Liver (tissue), 9 donors: ENCODE data around the gene SHB. TPM values are rescaled to one million over a fixed set of nuclear protein-coding genes. Genes with fewer than 3 reads are reported as not detected.
A peak's percentile ranks its signal among the peaks of the same experiment; 100 is the strongest.

Experiments used
- DNase-seq: peaks from one replicate; pipeline ENCODE4 v3.0.0-alpha.2; 2017; ENCODE audit warnings: low spot score
- H3K27ac ChIP-seq, 2 donors: one replicate each; pipeline ENCODE4 v1.7.0; 2013; ENCODE audit warnings: inconsistent platforms in 2 of 2, low read length in 2 of 2, control low read depth in 1 of 2, low read depth in 1 of 2, mild to moderate bottlenecking in 1 of 2
- H3K27me3 ChIP-seq, 4 donors: one replicate each; pipeline versions ENCODE4 v1.6.1 to v1.7.0; 2013; ENCODE audit warnings: low read length in 3 of 4, inconsistent platforms in 1 of 4, mild to moderate bottlenecking in 1 of 4, moderate library complexity in 1 of 4; ENCODE audit not compliant: control insufficient read depth in 4 of 4, insufficient read depth in 4 of 4
- H3K36me3 ChIP-seq, 4 donors: one replicate each; pipeline versions ENCODE4 v1.6.1 to v1.7.0; 2013; ENCODE audit warnings: low read length in 3 of 4, mild to moderate bottlenecking in 3 of 4, low read depth in 1 of 4, moderate library complexity in 1 of 4; ENCODE audit not compliant: control insufficient read depth in 4 of 4, insufficient read depth in 3 of 4
- H3K4me1 ChIP-seq, 4 donors: one replicate each; pipeline versions ENCODE4 v1.6.1 to v1.7.0; 2013; ENCODE audit warnings: low read length in 3 of 4, mild to moderate bottlenecking in 3 of 4, moderate library complexity in 1 of 4; ENCODE audit not compliant: control insufficient read depth in 4 of 4, insufficient read depth in 4 of 4
- H3K4me3 ChIP-seq, 3 donors: one replicate each; pipeline versions ENCODE4 v1.6.1 to v1.7.0; 2013; ENCODE audit warnings: low read length in 3 of 3, control low read depth in 1 of 3, low read depth in 1 of 3, mild to moderate bottlenecking in 1 of 3
- H3K9ac ChIP-seq, 2 donors: one replicate each; pipeline ENCODE4 v1.7.0; 2013; ENCODE audit warnings: low read length in 2 of 2, mild to moderate bottlenecking in 2 of 2, moderate library complexity in 2 of 2, control low read depth in 1 of 2, low read depth in 1 of 2
- H3K9me3 ChIP-seq, 4 donors: one replicate each; pipeline versions ENCODE4 v1.6.1 to v1.7.0; 2013; ENCODE audit warnings: low read length in 3 of 4; ENCODE audit not compliant: control insufficient read depth in 4 of 4
- EGR1 ChIP-seq, 2 donors: IDR thresholded peaks; 2 replicates each; pipeline ENCODE4 v1.6.1; 2016 to 2018; ENCODE audit warnings: antibody characterized with exemption in 2 of 2, low read depth in 2 of 2
- FOXA1 ChIP-seq: IDR thresholded peaks from 2 replicates; pipeline ENCODE4 v1.6.1; 2016; ENCODE audit warnings: antibody characterized with exemption
- FOXA2 ChIP-seq: IDR thresholded peaks from 2 replicates; pipeline ENCODE4 v1.6.1; 2016; ENCODE audit warnings: antibody characterized with exemption
- GABPA ChIP-seq, 2 donors: IDR thresholded peaks in 1 of 2; conservative IDR thresholded peaks in 1 of 2; 2 replicates each; pipeline ENCODE4 v1.6.1; 2016; ENCODE audit warnings: antibody characterized with exemption in 2 of 2, mild to moderate bottlenecking in 1 of 2, moderate library complexity in 1 of 2
- HNF4A ChIP-seq, 2 donors: conservative IDR thresholded peaks; 2 replicates each; pipeline ENCODE4 v1.6.1; 2016; ENCODE audit warnings: antibody characterized with exemption in 2 of 2, mild to moderate bottlenecking in 2 of 2
- HNF4G ChIP-seq: IDR thresholded peaks from 2 replicates; pipeline ENCODE4 v1.6.1; 2016; ENCODE audit warnings: antibody characterized with exemption
- JUND ChIP-seq, 2 donors: IDR thresholded peaks; 2 replicates each; pipeline ENCODE4 v1.6.1; 2016; ENCODE audit warnings: antibody characterized with exemption in 2 of 2
- NR2F2 ChIP-seq: IDR thresholded peaks from 2 replicates; pipeline ENCODE4 v1.6.1; 2016; ENCODE audit warnings: antibody characterized with exemption
- RAD21 ChIP-seq, 2 donors: IDR thresholded peaks; 2 replicates each; pipeline ENCODE4 v1.6.1; 2016; ENCODE audit warnings: antibody characterized with exemption in 2 of 2, mild to moderate bottlenecking in 2 of 2
- RXRA ChIP-seq, 2 donors: IDR thresholded peaks; 2 replicates each; pipeline ENCODE4 v1.6.1; 2017 to 2018; ENCODE audit warnings: antibody characterized with exemption in 2 of 2, mild to moderate bottlenecking in 1 of 2
- SP1 ChIP-seq: IDR thresholded peaks from 2 replicates; pipeline ENCODE4 v1.6.1; 2018; ENCODE audit warnings: antibody characterized with exemption, mild to moderate bottlenecking
- TAF1 ChIP-seq: conservative IDR thresholded peaks from 2 replicates; pipeline ENCODE4 v1.6.1; 2016; ENCODE audit warnings: antibody characterized with exemption, mild to moderate bottlenecking
- YY1 ChIP-seq: IDR thresholded peaks from 2 replicates; pipeline ENCODE4 v1.6.1; 2016; ENCODE audit warnings: antibody characterized with exemption, mild to moderate bottlenecking
- WGBS: extraction: QIAGEN DNeasy Blood & Tissue Kit; methylation state at CpG from one replicate; pipeline ENCODE4 v1.1.7; 2013; 5-methylcytosine and 5-hydroxymethylcytosine counted together
- polyA plus RNA-seq, 2 donors: library from polyadenylated mRNA; stranded (reverse) in 1 of 2; unstranded in 1 of 2; fragments of 200-250 nt in 1 of 2; fragments of >200 nt in 1 of 2; fragmentation: Nextera tagmentation in 1 of 2; extraction: Ambion mirVana in 1 of 2; gene quantifications; one replicate each; pipeline versions ENCODE4 v1.2.1 to v1.2.3, GENCODE V29; 2013 to 2015
- total RNA-seq, 2 donors: library from RNA; depleted of rRNA; stranded (reverse); fragments of >200 nt; gene quantifications; one replicate each; pipeline ENCODE4 v1.2.3, GENCODE V29; 2014
- TF ChIP-seq, protein P1 (sequence below): IDR thresholded peaks from 2 replicates; pipeline ENCODE4 v1.6.1; 2016; ENCODE audit warnings: antibody characterized with exemption
- TF ChIP-seq, protein P2 (sequence below): IDR thresholded peaks from 2 replicates; pipeline ENCODE4 v1.6.1; 2016; ENCODE audit warnings: antibody characterized with exemption, mild to moderate bottlenecking
- TF ChIP-seq, protein P3 (sequence below): fragments of 150-350 bp; IDR thresholded peaks from 2 replicates; pipeline ENCODE4 v1.5.1; 2017; ENCODE audit warnings: improper control_type of control experiment, low read depth, low read length; ENCODE audit not compliant: missing input control
- TF ChIP-seq, protein P4 (sequence below): IDR thresholded peaks from 2 replicates; pipeline ENCODE4 v1.6.1; 2016; ENCODE audit warnings: antibody characterized with exemption
- TF ChIP-seq, protein P5 (sequence below): IDR thresholded peaks from 2 replicates; pipeline ENCODE4 v1.6.1; 2016; ENCODE audit warnings: antibody characterized with exemption
- donor health status: healthy.
- donor health status: healthy.
- donor health status: healthy.
- donor health status: healthy.
- donor health status: healthy.

Gene SHB
- total and polyA plus RNA-seq, 4 donors, result 3.4 to 17.3 (median 7.0) TPM

DNA sequence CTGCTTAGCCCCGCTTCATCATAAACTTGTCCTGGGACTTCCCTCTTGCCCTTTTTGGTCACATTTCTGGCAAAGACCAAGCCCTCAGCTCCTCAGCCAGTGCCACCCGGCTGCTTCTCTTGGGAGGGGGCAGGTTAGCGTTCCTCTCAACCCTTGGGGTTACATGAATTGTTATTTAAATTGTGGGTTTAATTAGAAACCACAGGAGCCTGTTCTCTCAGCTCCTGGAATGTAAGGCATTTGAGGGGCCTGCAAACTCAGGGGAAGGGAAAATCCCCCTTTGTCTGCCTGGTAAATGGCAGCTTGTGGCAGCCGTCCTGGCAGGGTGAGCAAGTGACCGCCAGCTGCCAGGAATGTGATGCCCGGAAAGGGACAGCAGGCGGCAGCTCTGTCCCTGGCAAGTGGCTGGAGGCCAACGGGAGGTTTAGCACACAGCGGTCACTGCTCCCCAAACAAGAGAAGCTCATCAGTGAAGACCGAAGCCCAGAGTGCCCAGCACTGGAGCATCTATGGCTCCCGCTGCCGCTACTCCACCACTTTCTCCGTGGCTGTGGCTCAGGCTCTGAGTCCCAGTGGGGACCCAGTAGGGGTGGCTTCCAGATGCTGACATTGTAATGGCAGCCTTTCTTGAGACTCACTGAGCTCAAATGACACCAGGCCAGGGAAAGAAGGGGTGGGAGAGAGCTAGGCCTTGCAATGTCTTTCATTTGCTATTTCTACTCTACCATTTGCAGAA lies 51.7 kb downstream of the SHB start:
- Histone ChIP-seq H3K9ac (no peak overlapping the region), H3K27ac (peak overlapping the region; percentile 72 to 92), H3K36me3 (peaks cover 2 to 26% (median 14%) of the 10 kb centered on the region in 4 donors), H3K4me1 (peaks cover 15 to 54% (median 48%) of the 10 kb centered on the region in 4 donors), H3K4me3 (no peak overlapping the region), H3K9me3 (no peaks in the 10 kb centered on the region), H3K27me3 (no peaks in the 10 kb centered on the region)
- TF ChIP-seq RXRA (IDR thresholded peaks at IDR 0.05) (peak; percentile 100), RAD21 (IDR thresholded peaks at IDR 0.05) (peak; percentile 83 to 88), EGR1 (IDR thresholded peaks at IDR 0.05; ENCODE audit: low read depth in 2 of 2) (no peak), YY1 (peak; percentile 52), GABPA (IDR thresholded peaks at IDR 0.05 in 1 of 2, conservative IDR thresholded peaks at IDR 0.05 in 1 of 2) (peak in 1 of 2 donors; percentile 25), NR2F2 (peak; percentile 49), HNF4G (peak; percentile 21), JUND (IDR thresholded peaks at IDR 0.05) (peak in 1 of 2 donors; percentile 53), SP1 (peak; percentile 81), TAF1 (no peak), FOXA1 (no peak), FOXA2 (peak; percentile 32), HNF4A (conservative IDR thresholded peaks at IDR 0.05) (peak; percentile 64 to 70)
- TF ChIP-seq, protein P1, sequence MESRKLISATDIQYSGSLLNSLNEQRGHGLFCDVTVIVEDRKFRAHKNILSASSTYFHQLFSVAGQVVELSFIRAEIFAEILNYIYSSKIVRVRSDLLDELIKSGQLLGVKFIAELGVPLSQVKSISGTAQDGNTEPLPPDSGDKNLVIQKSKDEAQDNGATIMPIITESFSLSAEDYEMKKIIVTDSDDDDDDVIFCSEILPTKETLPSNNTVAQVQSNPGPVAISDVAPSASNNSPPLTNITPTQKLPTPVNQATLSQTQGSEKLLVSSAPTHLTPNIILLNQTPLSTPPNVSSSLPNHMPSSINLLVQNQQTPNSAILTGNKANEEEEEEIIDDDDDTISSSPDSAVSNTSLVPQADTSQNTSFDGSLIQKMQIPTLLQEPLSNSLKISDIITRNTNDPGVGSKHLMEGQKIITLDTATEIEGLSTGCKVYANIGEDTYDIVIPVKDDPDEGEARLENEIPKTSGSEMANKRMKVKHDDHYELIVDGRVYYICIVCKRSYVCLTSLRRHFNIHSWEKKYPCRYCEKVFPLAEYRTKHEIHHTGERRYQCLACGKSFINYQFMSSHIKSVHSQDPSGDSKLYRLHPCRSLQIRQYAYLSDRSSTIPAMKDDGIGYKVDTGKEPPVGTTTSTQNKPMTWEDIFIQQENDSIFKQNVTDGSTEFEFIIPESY, result no peak
- TF ChIP-seq, protein P2, sequence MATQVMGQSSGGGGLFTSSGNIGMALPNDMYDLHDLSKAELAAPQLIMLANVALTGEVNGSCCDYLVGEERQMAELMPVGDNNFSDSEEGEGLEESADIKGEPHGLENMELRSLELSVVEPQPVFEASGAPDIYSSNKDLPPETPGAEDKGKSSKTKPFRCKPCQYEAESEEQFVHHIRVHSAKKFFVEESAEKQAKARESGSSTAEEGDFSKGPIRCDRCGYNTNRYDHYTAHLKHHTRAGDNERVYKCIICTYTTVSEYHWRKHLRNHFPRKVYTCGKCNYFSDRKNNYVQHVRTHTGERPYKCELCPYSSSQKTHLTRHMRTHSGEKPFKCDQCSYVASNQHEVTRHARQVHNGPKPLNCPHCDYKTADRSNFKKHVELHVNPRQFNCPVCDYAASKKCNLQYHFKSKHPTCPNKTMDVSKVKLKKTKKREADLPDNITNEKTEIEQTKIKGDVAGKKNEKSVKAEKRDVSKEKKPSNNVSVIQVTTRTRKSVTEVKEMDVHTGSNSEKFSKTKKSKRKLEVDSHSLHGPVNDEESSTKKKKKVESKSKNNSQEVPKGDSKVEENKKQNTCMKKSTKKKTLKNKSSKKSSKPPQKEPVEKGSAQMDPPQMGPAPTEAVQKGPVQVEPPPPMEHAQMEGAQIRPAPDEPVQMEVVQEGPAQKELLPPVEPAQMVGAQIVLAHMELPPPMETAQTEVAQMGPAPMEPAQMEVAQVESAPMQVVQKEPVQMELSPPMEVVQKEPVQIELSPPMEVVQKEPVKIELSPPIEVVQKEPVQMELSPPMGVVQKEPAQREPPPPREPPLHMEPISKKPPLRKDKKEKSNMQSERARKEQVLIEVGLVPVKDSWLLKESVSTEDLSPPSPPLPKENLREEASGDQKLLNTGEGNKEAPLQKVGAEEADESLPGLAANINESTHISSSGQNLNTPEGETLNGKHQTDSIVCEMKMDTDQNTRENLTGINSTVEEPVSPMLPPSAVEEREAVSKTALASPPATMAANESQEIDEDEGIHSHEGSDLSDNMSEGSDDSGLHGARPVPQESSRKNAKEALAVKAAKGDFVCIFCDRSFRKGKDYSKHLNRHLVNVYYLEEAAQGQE, result peak; percentile 45
- TF ChIP-seq, protein P3, sequence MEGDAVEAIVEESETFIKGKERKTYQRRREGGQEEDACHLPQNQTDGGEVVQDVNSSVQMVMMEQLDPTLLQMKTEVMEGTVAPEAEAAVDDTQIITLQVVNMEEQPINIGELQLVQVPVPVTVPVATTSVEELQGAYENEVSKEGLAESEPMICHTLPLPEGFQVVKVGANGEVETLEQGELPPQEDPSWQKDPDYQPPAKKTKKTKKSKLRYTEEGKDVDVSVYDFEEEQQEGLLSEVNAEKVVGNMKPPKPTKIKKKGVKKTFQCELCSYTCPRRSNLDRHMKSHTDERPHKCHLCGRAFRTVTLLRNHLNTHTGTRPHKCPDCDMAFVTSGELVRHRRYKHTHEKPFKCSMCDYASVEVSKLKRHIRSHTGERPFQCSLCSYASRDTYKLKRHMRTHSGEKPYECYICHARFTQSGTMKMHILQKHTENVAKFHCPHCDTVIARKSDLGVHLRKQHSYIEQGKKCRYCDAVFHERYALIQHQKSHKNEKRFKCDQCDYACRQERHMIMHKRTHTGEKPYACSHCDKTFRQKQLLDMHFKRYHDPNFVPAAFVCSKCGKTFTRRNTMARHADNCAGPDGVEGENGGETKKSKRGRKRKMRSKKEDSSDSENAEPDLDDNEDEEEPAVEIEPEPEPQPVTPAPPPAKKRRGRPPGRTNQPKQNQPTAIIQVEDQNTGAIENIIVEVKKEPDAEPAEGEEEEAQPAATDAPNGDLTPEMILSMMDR, result peak; percentile 71
- TF ChIP-seq, protein P4, sequence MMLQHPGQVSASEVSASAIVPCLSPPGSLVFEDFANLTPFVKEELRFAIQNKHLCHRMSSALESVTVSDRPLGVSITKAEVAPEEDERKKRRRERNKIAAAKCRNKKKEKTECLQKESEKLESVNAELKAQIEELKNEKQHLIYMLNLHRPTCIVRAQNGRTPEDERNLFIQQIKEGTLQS, result no peak
- TF ChIP-seq, protein P5, sequence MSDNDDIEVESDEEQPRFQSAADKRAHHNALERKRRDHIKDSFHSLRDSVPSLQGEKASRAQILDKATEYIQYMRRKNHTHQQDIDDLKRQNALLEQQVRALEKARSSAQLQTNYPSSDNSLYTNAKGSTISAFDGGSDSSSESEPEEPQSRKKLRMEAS, result peak; percentile 19
- DNase-seq, result no peak
- WGBS, result 43% methylated on average over 13 of the region's 13 CpGs
